HEK293T (cell line): ENCODE measurements around the gene CNPY1.

ENCODE experiments used
- ARNT ChIP-seq: fragments of 450-650 bp; IDR thresholded peaks from 2 replicates; pipeline ENCODE4 v1.6.1; 2017; ENCODE audit warnings: mild to moderate bottlenecking
- BHLHE40 ChIP-seq: fragments of 450-650 bp; IDR thresholded peaks from 2 replicates; pipeline ENCODE4 v1.6.1; 2016; ENCODE audit warnings: mild to moderate bottlenecking, moderate library complexity, borderline replicate concordance
- FOXK2 ChIP-seq: fragments of 450-650 bp; IDR thresholded peaks from 2 replicates; pipeline ENCODE4 v1.6.1; 2016; ENCODE audit warnings: mild to moderate bottlenecking
- TARDBP ChIP-seq: fragments of 450-650 bp; IDR thresholded peaks from 2 replicates; pipeline ENCODE4 v1.6.1; 2016

- TF ChIP-seq FOXK2 (no peak), TARDBP (no peak), BHLHE40 (no peak), ARNT (no peak)
These were observed 54.5 kb downstream of the CNPY1 start for GRCh38 chr7:155491812-155492211.
